Measurements from ENCODE around the gene TDRD3.

DNA sequence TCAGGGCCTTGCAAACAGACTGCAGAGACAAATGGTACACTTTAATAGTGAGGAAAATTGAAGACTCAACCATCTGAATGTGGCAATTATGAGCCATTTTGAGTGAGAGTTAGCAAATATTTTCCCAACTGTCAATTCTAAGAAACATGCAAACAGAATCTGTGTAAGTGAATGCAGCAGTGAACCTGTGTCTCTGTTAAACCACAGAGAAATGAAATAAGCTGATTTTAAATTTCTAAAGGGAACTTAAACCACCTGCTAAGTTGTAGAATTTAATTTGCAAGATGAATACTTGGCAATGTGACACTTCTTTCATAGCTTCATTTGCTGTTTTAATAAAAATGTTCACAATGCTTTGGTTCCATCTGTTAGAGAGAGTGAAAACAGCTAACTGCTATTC is 42.0 kb upstream of the TDRD3 start:
- TF ChIP-seq, protein P1, sequence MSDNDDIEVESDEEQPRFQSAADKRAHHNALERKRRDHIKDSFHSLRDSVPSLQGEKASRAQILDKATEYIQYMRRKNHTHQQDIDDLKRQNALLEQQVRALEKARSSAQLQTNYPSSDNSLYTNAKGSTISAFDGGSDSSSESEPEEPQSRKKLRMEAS (IDR thresholded peaks at IDR 0.05; ENCODE audit: low read depth, low read length): no peak
- TF ChIP-seq, protein P2, sequence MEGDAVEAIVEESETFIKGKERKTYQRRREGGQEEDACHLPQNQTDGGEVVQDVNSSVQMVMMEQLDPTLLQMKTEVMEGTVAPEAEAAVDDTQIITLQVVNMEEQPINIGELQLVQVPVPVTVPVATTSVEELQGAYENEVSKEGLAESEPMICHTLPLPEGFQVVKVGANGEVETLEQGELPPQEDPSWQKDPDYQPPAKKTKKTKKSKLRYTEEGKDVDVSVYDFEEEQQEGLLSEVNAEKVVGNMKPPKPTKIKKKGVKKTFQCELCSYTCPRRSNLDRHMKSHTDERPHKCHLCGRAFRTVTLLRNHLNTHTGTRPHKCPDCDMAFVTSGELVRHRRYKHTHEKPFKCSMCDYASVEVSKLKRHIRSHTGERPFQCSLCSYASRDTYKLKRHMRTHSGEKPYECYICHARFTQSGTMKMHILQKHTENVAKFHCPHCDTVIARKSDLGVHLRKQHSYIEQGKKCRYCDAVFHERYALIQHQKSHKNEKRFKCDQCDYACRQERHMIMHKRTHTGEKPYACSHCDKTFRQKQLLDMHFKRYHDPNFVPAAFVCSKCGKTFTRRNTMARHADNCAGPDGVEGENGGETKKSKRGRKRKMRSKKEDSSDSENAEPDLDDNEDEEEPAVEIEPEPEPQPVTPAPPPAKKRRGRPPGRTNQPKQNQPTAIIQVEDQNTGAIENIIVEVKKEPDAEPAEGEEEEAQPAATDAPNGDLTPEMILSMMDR (IDR thresholded peaks at IDR 0.05; ENCODE audit: low read depth, low read length): no peak
